ENCODE measurements around the gene TMEM132C.
"Not testable (repeated sequence)": the region's sequence is repeated elsewhere in the genome, so short reads cannot be mapped to it uniquely, and the experiment has no call there.

TMEM132C gene

DNA sequence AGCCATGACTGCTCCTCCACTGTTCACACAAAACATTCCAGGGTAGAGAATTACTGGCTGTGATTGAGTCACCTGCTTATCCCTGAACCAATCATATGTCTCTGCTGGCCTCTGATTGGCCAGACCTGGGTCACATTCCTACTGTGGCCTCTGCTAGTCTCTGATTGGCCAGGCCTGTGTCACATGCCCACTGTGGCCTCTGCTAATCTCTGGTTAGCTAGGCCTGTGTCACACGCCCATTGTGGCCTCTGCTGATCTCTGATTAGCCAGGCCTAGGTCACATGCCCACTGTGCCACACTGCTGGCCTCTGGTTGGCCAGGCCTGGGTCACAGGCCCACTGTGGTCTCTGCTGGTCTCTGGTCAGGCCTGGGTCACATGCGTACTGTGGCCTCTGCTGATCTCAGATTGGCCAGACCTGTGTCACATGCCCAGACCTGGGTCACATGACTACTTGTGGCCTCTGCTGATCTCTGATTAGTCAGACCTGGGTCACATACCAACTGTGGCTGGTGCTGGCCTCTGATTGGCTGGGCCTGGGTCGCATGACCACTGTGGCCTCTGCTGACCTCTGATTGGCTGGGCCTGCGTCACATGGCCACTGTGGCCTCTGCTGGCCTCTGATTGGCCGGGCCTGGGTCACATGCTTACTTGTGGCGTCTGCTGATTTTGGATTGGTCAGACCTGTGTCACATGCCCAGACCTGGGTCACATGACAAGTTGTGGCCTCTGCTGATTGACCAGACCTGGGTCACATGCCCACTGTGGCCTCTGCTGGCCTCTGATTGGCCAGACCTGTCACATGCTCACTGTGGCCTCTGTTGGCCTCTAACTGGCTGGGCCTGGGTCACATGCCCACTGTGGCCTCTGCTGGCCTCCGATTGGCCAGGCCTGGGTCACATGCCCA lies 305.2 kb downstream of the TMEM132C start:
- DNase-seq = no peak

DNA sequence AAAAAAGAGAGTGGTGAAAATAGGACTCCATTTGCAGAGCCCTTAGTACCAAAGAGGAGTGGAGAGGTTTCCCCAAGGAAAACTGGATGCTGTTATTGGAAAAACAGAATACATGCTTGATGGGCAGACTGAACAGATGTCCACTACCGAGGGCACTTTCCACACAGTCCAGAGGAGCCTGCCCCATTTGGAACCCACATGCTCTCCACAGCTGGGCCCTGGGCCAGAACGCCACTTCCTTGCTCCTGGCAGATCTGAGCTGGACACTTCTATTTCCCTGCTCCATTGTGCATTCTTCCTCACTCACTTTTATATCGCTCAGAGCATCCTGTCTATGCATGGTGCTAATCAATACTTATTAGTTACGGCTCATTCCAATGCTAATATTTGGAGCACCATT lies 306.9 kb downstream of the TMEM132C start:
- DNase-seq = no peak

GRCh38 chr12:128578045-128578444 lies 311.1 kb downstream of the TMEM132C start:
- peak; percentile 31 for DNase-seq

GRCh38 chr12:128581321-128581761 lies 314.4 kb downstream of the TMEM132C start:
- no peak for DNase-seq

DNA sequence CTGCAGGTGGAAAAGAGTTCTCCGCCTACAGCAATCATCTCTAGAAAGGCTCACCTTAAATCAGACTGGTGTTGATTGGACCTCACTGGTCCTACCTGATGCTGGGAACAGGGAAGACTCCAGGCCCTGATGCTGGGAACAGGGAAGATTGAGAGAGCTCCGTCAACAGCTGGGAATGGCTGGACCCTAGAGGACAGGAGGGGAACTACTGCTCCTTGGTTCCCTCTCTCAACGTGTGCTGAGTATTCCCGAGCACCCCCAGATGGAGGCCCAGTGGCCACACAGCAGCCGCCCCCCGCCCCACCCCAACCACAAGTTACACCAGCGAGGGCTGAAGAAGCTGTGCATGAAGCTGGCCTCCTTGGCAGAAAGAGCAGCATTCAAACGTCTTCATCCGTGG lies 316.5 kb downstream of the TMEM132C start:
- no peak for DNase-seq

GRCh38 chr12:128586451-128587029 lies 319.6 kb downstream of the TMEM132C start:
- DNase-seq = no peak

DNA sequence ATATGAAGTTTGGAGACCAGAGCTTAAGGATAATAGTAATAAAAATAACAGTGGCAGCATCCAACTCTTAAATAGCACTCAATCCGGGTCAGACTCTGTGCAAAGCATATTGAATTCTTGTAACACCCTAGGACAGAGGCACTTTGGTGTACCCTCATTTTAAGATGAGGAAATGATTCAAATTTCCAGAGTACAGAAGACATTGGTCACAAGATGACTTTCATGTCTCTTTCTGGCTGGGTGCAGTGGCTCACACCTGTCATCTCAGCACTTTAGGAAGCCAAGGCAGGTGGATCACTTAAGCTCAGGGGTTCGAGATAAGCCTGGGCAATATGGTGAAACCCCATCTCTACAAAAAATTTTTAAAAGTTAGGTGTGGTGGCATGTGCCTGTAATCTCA lies 320.9 kb downstream of the TMEM132C start:
- no peak for DNase-seq

DNA sequence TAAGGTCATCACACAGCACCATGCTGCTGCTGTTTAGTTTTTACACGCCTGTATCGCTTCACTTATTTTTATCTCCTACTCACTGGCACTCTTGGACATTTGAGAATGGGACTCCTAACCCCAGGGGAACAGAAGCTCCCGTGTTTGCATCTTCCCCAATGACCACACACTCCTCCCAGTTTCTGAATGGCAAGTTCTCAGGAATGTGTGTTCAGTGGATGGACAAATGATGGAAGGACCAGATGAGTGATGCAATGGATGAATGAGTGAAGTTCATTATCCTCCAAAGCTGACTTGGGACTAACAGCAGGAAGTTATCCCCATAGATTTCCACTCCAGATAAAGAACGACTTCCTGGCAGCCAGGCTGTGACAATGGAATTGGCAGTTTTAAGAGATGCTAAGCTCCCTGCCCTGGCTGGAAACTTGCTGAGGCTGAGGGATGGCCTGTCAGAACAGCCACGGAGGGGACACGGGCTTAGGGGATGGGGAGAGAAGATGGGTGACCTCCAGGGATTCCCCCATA lies 325.3 kb downstream of the TMEM132C start:
- no peak for DNase-seq

- no peak for DNase-seq
Measured at GRCh38 chr12:128594521-128594920, 327.6 kb downstream of the TMEM132C start.

DNA sequence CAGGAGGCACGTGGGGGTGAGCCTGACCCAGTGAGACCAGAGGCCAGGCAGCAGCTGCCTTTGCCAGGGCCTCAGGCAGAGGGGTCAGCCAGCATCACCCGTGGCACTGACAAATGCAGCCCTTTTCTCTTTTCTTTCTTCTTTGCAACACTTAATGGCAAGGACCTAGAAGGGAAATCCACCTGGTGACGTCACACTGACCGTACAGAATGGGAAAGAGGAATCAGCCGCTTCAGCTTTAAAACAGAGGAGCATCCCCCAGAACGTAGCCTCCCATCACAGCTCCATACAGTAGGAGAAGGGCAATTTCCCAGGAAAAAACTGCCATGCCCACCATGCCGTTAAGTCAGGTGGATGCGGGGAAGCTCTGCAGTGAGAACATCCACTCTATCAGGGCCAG lies 328.6 kb downstream of the TMEM132C start:
- no peak for DNase-seq

- DNase-seq = no peak
Measured at GRCh38 chr12:128600886-128601285, 333.9 kb downstream of the TMEM132C start.

DNA sequence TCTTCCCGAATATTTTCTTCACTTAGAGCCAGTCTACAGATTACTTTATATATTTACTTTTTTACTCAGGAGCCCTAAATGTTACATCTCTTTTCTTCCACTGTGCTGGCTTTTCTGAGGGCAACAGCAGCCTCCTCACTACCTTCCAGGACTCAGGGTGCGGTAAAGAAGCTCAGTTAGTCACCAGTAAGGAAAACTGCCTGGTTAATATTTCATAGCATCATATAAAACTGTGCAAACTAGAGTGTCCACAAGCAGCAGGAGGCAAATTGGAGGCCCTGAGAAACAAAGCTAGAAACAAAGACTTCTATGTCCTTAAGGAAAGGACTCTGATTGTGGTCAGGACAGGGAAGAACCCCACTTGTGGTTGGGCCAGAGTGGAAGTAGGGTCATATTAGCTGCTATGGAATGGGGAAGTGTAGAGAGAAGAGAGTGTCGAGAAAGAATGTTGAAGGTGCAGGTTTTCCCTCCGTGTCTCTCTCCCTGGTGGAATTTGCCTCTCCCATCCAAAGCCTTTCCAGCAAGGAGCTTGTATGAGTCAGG lies 336.7 kb downstream of the TMEM132C start:
- DNase-seq = no peak

DNA sequence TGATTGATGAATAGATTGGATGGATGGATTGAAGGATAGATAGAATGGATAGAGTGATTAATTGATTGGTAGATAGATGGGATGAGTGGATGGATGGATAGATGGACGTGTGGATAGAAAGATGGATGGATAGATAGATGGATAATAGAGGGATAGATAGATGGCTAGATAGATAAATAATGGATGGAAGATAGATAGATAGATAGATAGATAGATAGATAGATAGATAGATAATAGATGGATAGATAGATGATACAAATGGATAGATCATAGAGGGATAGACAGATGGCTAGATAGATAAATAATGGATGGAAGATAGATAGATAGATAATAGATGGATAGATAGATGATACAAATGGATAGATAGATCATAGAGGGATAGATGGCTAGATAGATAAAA lies 337.2 kb downstream of the TMEM132C start:
- not testable (repeated sequence) for DNase-seq

DNA sequence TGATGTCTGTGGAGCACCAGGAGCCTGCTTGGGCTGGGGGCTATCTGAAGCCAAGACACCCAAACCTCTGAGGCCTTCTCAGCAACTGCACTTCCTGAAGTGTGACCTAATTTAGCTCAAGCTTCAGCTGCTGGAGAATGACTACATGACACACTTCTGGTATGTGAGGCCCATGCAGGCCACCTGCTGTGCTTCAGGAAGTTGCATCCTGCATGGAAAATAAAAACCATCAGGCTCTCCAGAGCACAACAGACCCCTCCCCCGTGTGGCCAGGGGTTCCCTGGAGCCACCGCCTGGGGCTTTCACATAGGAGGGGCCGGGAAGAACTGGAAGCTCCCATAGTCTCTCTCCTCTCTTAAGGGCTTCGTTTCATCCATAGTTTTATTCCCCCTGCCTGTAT lies 339.1 kb downstream of the TMEM132C start:
- no peak for DNase-seq

GRCh38 chr12:128606538-128606937 lies 339.6 kb downstream of the TMEM132C start:
- DNase-seq = no peak

GRCh38 chr12:128606970-128607369 lies 340.0 kb downstream of the TMEM132C start:
- DNase-seq = no peak

DNA sequence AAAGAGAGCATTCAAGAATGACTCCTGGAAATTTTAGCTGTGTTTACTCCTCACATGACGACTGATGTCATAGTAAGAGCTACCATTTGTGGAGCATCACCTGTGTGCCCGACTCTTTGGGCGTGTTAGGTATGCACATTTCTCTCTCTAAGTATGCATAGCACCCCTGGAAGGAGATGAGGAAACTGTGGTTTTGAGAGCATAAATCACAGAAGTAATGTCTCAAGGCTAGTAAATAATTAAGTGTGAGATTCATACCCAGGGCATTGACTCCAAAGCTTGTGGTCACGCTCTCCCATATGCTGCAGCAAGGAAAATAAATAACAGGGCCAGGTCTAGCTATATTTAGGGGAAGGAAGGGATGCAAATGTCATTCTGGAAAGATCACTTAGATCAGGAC lies 340.7 kb downstream of the TMEM132C start:
- DNase-seq = no peak

- no peak for DNase-seq
Measured at GRCh38 chr12:128609861-128610260, 342.9 kb downstream of the TMEM132C start.

GRCh38 chr12:128611736-128612135 lies 344.8 kb downstream of the TMEM132C start:
- DNase-seq = no peak

DNA sequence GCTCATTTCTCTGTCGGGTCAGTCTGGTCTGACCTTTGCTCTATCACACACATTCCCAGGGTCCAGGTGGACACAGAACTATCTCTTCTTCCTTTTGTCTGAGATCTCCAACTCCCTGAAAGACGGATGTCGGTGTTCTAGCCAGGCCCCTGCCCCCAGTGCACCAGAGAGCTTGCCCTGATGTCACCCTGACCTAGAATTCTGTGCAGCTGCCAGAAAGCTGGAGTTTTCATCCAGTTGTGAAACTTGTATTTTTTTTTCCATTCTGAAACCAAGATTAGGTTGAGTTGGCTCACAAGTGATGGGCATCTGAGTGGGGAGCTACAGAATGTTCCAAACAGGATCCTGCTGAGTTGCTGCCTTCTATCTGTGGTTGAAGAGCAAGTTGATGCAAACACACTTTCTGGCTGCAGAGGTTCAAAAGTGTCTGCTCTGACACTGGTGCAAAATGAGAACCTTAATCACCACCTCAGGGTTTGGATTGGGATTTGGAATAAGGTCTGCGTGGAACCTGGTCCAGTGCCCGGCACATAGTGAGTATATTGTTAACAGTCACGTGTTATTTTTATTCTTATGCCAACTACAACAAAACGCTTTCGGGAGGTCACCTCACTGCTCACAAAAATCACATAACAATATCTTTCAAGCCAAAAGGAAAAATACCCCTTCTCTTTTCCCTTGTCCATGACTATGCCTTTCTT lies 345.3 kb downstream of the TMEM132C start:
- no peak for DNase-seq

- no peak for DNase-seq
Measured at GRCh38 chr12:128613837-128614590, 347.0 kb downstream of the TMEM132C start.

GRCh38 chr12:128617304-128617833 lies 350.4 kb downstream of the TMEM132C start:
- DNase-seq = no peak
